HG02678 (cell line): ENCODE measurements around the gene PLPPR1.
"Not testable (repeated sequence)": the region's sequence is repeated elsewhere in the genome, so short reads cannot be mapped to it uniquely, and the experiment has no call there.

Experiments used
- ATAC-seq: cut with Tn5 transposase; IDR thresholded peaks from one replicate; pipeline ENCODE4 v1.9.1; 2021; ENCODE audit warnings: mild to moderate bottlenecking, moderate library complexity; ENCODE audit not compliant: unreplicated experiment

The PLPPR1 gene

DNA sequence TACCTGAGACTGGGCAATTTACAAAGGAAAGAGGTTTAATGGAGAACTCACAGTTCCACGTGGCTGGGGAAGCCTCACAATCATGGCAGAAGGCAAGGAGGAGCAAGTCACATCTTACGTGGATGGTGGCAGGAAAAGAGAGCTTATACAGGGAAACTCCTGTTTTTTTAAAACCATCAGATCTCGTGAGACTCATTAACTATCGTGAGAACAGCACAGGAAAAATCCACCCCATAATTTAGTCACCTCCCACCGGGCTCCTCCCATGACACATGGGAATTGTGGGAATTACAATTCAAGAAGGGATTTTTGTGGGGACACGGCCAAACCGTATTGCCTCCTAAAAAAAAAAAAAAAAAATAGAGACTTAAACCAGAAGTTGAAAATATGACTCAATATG lies 11.1 kb downstream of the PLPPR1 start:
- not testable (repeated sequence) for ATAC-seq

DNA sequence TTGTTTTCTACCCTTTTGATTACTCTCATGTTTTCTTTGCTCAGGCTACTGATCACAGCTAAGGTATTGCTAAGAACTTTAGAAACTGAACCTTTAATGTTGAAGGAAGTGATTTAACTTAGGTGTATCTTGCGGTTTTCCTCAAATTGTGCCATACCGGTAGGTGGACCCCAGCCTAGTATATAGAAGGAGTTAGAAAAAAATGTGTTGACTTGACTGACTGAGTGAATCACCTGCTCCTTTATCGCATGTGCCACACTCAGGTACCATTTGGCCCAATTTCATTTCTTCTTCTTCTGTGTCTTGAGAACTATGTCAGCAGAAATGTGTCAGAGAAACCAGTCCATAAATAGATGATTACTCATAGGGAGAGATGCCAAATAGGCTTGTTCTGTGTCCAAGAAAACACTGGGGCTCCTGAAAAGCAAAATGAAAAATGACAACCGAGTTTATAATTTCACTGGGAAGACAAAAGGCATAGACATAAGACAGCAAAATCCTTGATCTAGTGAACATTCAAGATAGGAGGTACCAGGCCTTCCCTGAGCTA lies 19.4 kb downstream of the PLPPR1 start:
- no peak for ATAC-seq

DNA sequence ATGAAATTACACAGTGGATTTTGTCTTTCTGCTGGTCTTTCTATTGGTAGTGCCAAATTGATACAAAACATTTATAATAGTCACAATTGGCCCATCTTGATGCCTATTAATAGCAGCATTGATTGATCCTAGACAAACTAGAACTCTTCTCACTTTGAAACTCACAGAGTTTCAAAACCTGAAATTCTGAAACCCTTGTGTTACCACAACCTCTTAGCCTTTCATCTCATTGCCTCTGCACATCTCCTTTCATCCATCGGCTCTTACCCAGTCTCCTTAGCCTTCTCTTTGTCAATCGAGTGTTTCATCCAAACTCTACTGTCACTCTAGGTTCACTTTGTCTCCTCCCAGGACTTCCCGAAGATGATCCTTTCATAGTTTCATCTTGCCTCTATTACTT lies 22.1 kb downstream of the PLPPR1 start:
- no peak for ATAC-seq

DNA sequence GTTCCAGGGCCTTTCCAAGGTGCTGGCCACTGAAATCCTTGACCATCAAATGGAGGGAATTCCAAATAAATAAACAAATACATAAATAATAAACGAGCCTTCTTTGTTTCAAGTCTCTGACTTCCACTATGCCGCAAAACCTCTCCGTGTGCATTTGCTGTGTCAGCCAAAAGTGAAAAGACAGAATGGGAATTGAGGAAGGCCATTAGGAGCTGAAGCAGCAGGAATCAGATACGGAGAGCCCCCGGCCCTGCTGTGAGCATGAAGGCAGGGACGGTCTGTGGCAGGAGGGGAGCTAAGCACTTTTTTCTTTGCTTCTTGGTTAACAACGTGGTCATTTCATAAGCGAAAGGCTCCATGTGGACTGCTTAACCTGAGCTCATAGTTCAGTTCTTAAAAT lies 26.1 kb downstream of the PLPPR1 start:
- no peak for ATAC-seq

DNA sequence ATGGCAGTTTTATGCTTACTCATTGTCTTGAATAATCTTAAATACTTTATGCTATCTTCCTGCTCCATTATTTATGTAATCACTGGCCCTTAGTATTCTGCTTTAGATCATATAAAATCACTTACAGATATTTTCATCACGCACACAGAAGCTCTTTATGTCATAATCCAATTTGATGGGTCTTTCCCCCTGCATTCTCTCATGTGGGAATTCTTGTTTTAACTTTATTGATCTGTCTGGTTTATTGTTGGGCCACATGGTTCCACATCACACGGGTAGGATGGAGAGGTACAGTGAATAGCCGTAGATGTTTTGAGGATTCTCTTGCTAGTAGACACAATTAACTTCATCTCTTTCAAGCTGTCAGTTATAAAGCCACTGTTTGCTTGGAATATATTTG lies 27.0 kb downstream of the PLPPR1 start:
- ATAC-seq: no peak

DNA sequence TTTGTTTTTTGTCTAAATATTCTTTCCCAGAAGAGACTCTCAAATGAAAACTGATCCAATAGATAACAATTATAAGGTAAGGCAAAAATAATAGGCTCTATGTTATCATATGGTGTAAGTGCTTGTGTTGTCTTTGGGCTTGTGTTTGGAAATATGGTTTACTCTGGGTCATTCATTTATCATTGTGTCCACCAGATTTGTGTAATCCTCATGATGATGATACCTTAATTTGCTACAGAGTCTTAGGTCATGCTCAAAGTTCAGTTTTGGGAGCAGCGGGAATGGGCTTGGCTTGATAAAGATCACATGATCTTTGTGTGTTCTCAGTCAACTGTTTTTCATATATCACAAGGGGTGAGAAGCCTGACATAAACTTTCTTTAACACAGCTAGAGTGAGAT lies 34.2 kb downstream of the PLPPR1 start:
- no peak for ATAC-seq

DNA sequence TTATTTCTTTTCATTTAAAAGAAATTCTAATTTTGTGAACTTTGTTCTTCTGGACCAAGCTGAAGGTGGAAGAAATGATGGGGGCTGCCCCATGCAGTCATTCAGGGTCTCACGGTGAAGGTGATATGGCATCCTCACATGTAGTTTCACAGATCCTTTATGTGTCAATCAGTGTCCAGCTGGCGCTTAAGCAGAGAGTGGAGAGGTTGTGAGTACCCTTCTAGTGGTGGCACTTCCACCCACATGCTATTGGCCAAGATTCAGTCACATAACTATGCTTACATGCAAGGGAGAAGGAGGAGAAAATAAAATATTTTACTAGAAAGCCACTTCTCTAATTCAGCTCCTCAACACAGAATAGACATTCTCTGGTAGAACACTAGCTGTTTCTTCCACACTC lies 34.7 kb downstream of the PLPPR1 start:
- no peak for ATAC-seq

DNA sequence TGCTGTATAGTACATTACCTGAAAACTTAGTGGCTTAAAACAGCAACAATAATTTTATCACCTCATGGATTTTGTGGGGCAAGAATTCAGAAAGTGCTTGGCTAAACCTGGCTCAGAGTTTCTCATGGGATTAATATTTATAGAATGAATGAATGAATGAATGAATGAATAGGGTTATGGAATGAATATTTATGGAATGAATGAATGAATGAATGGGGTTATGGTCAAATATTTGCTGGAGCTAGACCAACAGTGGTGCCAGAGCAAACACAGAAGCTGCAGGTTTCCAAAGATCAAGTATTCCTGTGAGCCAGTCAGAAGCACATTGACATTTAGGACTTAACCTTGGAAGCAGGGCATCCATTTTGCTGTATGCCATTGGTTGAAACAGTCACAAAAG lies 35.7 kb downstream of the PLPPR1 start:
- ATAC-seq: no peak

DNA sequence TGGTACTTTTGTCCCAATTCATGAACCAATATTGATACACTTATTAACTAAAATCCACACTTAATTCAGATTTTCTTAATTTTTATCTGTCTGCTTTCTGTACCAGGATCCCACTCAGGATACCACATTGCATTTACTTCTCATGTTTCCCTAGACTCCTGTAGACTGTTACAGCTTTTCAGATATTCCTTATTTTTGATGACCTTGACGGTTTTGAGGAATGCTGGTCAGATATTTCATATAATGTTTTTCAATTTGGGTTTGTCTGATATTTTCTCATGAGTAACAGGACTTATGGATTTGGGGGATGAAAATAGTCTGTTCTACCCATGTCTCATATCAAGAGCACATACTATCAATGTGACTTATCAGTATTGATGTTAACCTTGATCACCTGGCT lies 37.4 kb downstream of the PLPPR1 start:
- ATAC-seq: no peak

DNA sequence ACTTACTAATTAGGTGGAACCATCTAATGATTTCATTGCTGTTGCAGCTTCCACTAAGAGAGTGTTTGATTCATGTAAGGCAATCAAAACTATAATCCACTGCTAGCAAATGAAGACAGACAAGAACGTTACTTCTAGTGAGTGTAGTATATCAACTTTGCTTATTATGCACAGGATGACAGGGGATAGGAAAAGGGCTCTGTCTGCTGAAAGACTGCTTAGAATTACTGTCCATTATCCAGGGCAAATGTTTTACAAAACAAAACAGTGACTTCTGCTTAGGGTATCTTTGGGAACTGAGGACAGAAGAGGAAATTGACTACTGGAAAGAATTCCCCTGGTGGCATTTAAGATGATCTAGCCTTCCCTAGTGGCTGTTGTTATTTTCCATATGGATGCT lies 40.2 kb downstream of the PLPPR1 start:
- ATAC-seq: no peak

DNA sequence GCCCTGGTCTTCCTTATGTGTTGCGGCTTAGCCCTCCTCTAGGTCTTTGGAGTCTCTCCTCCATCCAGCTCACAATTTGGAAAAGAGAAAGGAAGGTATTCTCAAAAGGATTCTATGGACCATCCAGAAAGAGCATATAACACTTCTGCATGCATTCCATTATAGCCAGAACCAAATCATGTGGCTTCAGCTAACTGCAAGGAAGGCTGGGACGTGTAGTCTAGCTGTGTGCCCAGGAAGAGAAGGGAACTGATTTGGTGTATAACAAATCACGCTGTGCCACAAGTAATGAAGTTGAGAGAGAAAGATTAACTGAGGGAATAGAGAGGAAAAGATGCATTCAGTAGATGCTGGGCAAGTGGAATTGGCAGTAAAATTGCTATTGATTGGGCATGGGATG lies 43.7 kb downstream of the PLPPR1 start:
- no peak for ATAC-seq

DNA sequence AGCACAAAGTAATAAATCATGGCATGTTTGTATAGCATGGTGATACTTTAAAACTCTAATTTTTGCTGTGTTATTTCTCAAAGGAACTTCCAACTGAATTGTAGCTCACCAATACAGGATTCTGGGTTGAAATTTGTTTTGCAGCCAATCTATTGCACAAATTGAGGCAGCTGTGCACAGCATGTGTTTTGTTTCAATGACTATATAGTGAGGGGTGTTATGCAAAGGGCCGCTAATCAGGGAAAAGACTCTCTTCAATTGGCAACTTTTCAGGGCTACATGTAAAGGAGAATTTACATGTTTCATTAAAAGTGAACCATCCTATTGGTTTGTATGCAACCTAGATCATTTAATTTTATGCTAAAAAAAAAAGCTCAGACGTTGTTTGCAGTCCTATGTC lies 44.6 kb downstream of the PLPPR1 start:
- ATAC-seq: no peak

DNA sequence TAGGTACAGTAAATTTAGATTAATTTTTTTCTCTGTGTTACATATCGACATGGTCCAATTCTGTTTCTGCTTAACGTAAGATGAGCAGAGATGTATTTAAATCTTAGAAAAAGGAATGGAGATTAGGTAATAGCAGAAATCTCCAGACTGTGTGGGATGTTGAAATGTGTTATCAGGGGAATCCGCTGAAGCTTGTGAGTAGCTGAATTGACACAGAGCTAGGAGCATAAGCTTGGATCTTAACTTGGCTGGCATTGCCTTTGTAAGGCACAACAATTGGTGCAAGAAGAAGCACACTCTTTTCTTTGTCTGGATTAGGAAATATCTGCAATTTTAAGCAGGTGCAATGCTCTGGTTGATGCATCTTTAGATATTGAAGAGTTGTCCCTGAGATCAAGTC lies 53.1 kb downstream of the PLPPR1 start:
- ATAC-seq: no peak

DNA sequence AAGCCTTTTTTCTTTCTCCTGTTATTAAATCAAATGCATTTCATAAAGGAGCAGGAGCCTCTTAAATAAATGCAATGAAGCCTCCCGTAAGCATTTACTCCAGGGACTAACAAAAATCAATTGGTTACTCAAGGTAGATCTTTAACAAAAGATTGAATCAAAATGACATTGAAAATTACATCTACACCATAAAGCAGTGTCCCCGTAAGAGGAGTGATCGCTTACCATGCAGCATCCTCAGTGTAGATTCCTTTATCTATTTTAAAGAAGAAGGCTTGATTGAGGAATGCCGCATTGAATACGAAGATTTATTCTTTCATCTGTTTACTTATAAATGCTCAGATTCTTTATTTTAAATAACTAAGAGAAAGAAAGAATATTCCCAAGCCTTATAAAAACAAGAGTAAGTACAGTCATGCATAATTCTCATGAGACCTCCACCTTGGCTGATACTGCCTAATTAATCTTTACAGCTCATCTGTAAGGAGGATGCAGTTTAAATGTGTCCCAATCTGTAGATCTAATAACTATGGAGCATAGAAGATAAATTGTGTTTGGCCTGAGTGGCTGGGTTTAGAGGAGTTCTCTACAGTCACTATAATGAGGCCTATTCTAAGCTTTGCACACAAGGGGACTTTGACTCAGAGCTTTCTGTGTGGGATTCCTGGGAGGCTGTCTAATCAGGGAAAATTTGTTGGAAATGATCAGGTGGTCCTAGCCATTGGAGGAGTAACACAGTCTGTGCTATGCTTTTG lies 55.1 kb downstream of the PLPPR1 start:
- no peak for ATAC-seq

DNA sequence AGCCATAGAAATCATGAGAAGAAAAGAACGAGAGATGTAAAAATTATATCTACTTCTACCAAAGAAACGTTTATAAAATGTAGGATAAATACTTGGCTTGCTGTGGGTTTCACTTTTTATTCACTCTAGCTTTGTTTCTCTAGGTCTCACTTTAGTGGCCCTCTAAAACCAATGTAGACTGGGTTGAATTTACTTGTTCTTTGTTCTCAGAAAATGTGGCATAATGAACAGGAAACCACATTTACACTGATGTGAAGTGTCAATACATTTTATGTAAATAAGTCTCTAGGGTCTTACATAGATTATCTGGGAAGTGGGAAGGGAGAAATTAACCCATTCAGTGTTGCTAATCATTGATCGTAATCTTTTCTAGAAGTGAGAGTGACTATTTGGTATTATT lies 58.9 kb downstream of the PLPPR1 start:
- ATAC-seq: no peak

DNA sequence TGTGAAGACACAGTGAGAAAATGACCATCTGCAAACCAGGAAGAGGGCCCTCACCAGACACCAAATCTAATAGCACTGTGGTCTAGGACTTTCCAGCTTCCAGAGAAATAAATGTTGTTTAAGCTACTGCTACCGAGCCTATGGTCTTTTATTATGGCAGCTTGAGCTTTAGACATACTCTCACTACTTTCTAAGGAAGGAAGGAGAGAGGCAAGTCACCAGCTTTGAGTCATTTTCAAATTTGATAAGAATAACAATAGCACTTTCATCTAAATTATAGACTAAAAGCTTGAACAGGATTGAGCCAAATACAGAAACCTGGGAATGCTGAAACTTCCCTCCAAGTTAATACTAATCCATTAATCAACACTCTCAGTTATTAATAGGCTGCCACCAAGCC lies 64.4 kb downstream of the PLPPR1 start:
- no peak for ATAC-seq

DNA sequence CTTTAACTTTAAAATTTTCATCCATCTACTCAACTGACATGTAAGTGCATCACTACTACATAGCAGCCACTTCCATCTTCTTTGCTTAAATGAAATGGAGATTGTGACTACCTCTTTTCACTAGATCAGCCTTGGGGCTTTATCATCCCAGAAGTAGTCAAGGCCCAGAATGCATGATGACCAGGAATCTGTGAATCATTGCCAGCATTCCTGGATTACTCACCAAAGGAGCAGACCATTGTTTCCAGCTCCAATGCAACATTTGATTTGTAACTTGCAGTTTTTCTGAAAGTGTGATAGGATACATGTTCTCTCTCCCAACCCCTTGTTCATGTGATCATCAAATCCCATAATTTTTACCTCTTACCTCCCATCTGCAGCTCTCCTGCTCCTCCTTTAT lies 65.1 kb downstream of the PLPPR1 start:
- no peak for ATAC-seq

DNA sequence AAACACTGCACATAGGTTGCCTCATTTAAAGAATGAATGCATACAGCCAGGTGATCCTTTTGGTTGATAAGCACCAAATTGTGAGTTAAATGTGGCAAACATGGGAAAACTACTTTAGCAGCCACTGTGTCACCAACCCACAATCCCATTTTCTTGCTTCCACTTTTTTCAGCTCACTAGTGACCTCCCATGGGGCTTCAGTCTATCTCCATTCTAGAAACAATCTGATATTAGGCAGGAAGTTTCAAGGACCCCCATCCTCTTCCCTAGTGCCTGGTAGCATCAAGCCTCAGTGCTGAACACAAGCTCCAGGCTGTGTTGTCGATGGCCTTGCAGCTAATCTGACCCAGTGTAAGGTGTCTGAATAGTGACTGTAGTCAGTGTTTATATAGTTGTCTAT lies 66.2 kb downstream of the PLPPR1 start:
- no peak for ATAC-seq

DNA sequence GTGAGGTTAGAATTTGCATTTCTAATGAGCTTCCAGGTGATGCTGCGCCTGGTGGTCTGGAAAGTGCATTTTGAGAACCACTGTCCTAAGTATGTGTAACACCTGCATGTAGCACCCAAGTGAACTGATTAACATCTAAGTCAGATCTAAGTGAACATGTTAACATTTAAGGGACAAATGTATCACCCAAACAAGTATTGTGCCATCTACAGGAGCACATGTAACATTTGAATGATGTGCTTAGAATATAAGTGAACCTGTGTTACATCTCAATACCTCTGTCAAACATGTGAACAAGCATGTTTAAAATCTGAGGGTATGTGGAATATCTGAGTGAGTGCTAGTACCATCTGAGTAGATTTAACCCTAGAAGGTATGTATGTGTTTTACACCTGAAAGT lies 68.7 kb downstream of the PLPPR1 start:
- ATAC-seq: no peak

DNA sequence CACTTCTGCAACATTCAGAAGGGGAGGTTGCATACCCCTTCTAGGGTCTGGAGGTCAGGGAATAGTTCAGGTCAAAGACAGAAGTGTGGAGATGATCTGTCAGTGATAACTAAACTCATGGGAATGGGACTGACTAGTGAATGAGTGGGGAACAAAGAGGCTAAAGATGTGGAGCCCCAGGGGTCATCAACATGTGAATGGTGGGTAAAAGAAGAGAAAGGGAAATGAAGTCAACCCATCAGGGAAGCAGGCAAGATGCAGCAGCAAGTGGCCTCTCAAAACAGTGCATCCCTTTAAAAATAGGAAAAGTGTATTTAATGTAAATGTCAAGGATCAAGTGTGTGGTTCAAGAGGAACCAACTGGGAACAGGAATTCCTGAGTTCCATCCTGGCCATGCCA lies 69.9 kb downstream of the PLPPR1 start:
- no peak for ATAC-seq

DNA sequence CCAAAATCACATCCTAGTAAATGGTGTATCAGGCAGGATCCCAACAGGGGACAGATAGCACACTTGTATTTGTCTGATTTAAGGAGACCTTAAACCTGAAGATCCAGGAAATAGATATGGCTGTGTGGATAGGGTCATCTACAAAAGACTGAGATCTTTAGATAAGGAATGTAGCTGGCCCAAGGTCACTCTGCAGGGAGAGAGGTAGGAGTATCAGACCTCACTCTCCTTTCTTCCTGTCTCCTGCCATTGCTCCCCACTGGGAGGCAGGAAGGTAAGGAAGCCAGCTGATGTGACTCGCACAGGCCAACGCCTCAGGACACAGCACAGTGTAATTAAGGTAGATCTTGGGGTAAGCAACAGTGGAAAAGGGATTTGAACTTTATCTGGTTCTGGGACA lies 85.8 kb downstream of the PLPPR1 start:
- no peak for ATAC-seq

DNA sequence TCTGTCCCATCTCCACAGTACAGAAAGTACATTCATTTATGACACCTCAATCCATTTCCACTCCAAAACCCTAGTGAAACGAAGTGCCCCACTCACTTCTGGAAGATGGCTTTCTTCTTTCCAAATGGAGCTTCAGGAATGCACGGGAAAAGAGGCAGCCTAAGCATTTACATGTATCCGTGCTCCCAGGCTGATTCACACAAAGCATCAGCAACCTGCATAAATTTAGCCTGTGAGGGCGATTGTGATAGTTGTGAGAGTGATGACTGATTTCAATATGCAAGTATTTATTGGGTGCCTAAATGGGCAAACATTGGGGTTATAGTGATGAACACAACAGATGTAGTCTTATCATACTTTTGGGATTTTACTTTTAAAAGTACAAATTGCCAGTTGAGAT lies 86.6 kb downstream of the PLPPR1 start:
- ATAC-seq: no peak

DNA sequence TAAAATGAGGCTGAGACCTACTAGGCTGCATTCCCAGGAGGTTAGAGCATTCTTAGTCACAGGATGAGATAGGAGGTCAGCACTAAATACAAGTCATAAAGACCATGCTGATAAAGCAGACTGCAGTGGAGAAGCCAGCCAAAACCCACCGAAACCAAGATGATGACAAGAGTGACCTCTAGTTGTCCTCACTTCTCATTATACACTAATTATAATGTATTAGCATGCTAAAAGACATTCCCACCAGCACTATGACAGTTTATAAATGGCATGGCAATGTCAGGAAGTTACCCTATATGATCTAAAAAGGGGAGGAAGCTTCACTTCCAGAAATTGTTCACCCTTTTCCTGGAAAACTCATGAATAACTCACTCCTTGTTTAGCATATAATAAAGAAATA lies 88.6 kb downstream of the PLPPR1 start:
- ATAC-seq: no peak
